ENCODE results near the gene NOTUM.

NOTUM gene

GRCh38 chr17:81961087-81961511 is at the start of gene NOTUM:
Gene NOTUM (minus strand): TSS chr17:81961187. CDS start chr17:81960909, 278 bp downstream.
- peak; percentile 26 for DNase-seq

- no peak for DNase-seq
Measured at GRCh38 chr17:82009413-82009812, 48.4 kb upstream of the NOTUM start.

GRCh38 chr17:82008941-82009405 is 48.0 kb upstream of the NOTUM start:
- no peak for DNase-seq

GRCh38 chr17:82008258-82008940 is 47.4 kb upstream of the NOTUM start:
- DNase-seq: no peak

DNA sequence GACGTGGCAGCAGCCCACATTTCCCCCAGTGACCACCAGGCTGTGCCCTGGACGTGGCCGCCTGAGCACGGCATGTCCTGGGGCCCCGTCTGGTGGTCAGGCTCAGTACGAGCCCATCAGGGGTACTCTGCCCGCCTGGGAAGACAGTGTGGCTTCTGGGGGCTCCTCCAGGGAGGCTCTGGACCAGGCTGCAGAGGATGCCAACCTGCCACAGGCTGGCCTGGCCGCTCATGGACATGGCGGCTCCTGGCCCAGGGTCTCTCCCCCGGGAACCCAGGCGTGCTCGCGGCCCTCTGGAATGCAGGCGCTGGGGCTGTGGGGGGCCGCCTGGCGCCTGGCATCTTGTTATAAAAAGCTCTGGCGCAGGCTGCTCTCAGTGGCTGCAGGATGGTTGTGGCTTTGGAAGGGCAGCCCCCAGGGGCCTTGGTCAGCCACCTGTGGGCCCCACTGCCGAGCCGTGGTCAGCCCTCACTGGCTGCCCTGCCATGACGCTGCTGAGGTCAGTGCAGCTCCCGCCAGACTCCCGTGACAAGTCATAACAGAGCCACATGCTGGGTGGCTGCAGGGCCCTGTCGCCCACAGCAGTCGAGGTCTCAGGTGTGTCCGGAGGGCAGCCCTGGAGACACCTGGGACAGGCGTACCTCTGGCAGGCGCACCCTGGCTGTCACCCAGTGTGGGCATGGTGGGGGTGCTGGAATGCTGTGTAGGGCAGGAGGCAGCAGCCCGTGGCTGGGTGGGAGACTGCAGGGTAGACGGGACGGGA is 46.7 kb upstream of the NOTUM start:
- no peak for DNase-seq

DNA sequence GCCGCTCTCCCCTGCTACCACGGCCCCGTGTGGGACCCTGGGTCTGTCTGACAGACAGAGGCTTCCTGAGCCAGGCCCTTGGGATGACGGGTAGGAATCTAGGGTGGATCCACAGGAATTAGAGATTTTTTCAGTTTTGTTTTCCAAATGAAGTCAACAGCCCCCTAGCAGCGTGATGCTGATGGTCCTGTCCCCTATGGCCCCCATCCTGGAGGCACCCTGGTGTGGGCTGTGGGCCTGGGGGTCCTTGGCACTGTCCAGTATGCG is 46.2 kb upstream of the NOTUM start:
- DNase-seq: no peak

- peak; percentile 17 for DNase-seq
Measured at GRCh38 chr17:82006468-82007227, 45.7 kb upstream of the NOTUM start.

GRCh38 chr17:82005701-82006348 is 44.8 kb upstream of the NOTUM start:
- no peak for DNase-seq

DNA sequence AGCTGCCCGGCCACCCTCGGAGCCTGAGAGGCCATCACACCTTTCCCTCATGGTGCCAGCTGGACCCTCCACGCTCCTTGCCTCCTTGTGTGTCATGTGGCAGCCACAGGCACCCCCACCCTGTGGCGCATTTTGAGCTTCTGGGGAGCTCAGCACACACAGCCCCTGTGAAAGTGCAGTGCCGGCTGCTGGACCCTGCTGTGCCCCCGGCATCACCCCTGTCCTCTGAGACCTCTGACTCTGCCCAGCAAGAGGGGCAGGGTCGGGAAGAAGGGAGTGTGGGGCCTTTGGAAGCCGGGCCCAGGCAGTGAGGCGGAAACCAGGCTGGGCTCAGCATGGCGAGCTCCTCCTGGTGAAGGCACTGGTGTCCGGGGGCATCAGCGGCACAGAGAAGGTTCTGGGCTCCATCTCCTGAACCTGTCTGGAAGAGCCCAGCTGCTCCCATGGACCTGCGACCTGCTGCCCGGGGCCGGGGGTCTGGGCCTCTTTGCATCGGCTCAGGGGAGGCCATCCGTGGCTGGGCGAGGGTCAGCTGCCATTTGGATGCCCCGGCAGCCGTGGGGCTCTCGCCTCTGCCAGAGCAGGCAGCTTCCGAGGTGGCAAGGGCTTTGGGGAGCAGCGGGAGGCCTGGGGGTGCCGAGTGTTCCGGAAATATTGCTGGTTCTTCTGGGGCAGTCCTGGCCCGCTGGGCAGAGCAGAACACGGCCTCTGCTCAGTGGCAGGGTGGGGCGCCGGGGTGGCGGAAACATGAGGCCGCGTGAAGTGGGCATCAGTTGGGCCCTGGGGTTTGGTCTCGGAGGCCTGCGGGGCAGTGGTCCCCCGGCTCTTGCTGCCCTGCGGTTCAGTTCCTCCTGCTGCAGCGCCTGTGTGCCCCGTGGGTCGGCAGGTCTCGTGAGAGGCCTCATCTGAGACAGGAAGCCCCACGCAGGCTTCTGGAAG is 43.8 kb upstream of the NOTUM start:
- no peak for DNase-seq

GRCh38 chr17:82003411-82004381 is 42.7 kb upstream of the NOTUM start:
- DNase-seq: peak; percentile 97

DNA sequence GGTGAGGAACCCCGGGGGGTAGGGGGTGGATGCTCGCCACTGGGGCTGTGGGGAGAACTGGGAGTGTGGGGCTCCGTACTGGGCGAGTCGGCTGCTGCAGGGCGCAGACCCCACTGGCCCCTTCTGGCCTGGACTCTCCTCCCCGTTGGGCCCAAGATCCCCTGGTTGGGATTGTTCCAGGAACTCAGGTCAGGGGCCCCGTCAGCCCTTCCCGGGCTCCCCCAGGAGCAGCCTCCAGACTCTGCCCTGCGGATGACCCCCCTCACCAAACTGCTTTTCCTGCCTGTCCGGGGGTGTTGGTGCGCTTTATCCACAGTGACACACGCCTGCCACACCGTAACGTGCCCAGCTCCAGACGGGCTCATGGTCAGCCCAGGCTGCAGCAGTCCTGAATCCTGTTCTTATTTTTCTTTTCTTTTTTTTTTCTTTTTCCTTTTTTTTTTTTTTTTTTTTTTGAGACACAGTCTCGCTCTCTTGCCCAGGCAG is 40.6 kb upstream of the NOTUM start:
- DNase-seq: no peak

- no peak for DNase-seq
Measured at GRCh38 chr17:82000803-82001570, 40.0 kb upstream of the NOTUM start.

DNA sequence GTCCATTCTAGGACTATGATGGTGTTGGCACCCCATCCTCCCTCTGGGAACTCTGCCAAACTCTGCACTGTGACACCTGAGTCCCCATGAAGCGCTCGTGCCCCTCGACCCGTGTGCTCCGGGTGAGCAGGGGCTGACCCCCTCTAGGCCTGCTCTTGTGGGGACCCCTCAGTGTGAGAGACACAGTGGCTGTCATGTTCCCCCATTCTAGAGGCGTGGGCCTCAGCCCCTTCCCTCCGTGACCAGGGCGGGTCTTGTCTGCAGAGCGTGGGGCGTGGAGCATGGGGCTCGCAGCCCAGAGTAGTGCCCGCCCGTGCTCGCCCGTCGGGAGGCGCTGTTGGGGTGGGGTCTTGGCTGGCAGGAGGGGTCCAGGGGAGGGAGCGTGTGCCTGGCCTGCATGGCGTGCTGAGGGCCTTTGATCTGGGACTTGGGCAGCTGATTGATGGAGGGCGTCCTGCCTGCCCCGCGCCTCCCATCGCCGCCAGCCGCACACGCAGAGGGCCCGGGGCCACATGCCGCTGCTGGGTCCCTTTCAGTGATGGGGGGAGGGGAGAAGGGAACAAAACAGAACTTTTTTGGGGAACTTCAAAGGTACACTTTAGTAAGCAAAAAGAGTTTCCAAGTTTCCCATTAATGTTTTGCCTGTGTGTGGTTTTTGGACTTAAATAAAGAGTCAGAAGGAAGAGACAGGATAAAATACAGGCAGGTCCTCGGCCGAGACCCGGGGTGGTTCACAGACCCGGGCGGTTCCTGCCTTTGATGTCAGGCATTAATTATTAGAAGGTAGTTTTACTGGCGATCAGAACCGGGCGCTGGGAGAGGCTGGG is 39.2 kb upstream of the NOTUM start:
- no peak for DNase-seq

DNA sequence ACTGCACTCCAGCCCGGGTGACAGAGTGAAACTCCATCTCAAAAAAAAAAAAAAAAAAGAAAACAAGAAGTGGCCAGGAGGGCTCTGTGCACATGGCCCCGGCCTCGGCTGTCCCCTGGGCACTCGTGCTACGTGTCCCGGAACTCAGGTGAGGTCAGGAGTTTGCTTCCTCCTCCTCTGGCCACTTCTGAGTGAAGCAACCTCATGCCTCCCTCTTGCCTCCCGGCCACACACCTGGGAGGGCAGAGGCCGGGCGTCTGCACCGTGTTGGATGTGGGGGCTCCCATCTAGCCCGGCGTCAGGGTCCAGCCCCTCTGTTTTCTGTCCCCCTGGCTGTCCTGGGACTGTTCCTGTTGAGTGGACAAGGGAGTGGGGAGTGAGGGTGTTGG is 38.6 kb upstream of the NOTUM start:
- DNase-seq: no peak

GRCh38 chr17:81998691-81999438 is 37.9 kb upstream of the NOTUM start:
- no peak for DNase-seq

DNA sequence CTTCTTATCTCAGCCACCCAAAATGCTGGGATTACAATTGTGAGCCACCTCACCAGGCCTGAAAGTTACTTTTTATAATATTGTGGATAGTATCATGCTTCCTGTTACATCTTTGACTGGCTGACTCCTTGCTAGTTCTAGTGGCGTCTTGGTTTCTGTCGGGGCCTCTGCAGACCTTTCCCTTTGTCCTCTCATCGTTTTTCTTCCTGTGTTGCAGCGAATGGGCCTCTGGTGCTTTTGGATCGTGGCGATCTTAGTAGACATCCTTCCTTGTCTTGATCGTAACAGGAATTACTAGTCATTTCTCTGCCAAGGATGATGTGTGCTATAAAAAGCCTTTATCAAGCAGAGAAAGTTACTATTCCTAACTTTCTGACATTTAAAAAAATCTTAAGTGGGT is 37.2 kb upstream of the NOTUM start:
- DNase-seq: no peak

- no peak for DNase-seq
Measured at GRCh38 chr17:81996757-81997441, 35.9 kb upstream of the NOTUM start.
